Measurements from ENCODE around the gene ASB5.

- TF ChIP-seq CTCF (IDR thresholded peaks at IDR 0.05) (no peak), EZH2 (IDR thresholded peaks at IDR 0.05; ENCODE audit: borderline replicate concordance, insufficient read depth, low read depth, low read length, poor library complexity, severe bottlenecking) (no peak)
These were observed 44.7 kb upstream of the ASB5 start for GRCh38 chr4:176313596-176314336.
